HepG2 (cell line): ENCODE results near the gene C2orf81. TPM values are rescaled to one million over a fixed set of nuclear protein-coding genes. Genes with fewer than 3 reads are reported as not detected.
A peak's percentile ranks its signal among the peaks of the same experiment; 100 is the strongest.

Experiments used
- GATAD2A ChIP-seq: IDR thresholded peaks from 2 replicates; pipeline ENCODE4 v1.6.1; 2016
- HCFC1 ChIP-seq: fragments of 150-350 bp; IDR thresholded peaks from 2 replicates; pipeline ENCODE4 v1.6.1; 2014; ENCODE audit warnings: low read depth, low read length
- HOXA9 ChIP-seq: sonication (generic); formaldehyde crosslinking; IDR thresholded peaks from 2 replicates; pipeline ENCODE4 v1.8.1; 2022; ENCODE audit warnings: missing genetic modification reagents, mild to moderate bottlenecking, moderate library complexity, borderline replicate concordance
- KMT2A ChIP-seq: sonication (generic); formaldehyde crosslinking; IDR thresholded peaks from 2 replicates; pipeline ENCODE4 v1.4.0; 2020; ENCODE audit warnings: missing genetic modification reagents
- MAFF ChIP-seq: IDR thresholded peaks from 2 replicates; pipeline ENCODE4 v1.6.1; 2011; ENCODE audit warnings: low read depth, low read length, improper control_type of control experiment
- SMC3 ChIP-seq: IDR thresholded peaks from 2 replicates; pipeline ENCODE4 v1.6.1; 2011; ENCODE audit warnings: low read length, improper control_type of control experiment
- ZBTB38 ChIP-seq: sonication (generic); formaldehyde crosslinking; IDR thresholded peaks from 2 replicates; pipeline ENCODE4 v1.5.1; 2020; ENCODE audit warnings: mild to moderate bottlenecking, missing genetic modification reagents
- ZFY ChIP-seq: sonication (generic); formaldehyde crosslinking; IDR thresholded peaks from 2 replicates; pipeline ENCODE4 v1.4.0; 2020; ENCODE audit warnings: missing genetic modification reagents
- ZNF160 ChIP-seq: sonication (generic); formaldehyde crosslinking; IDR thresholded peaks from 2 replicates; pipeline ENCODE4 v1.8.0; 2022; ENCODE audit warnings: mild to moderate bottlenecking, inconsistent platforms, missing genetic modification reagents
- ZNF670 ChIP-seq: sonication (generic); formaldehyde crosslinking; IDR thresholded peaks from 2 replicates; pipeline ENCODE4 v1.8.0; 2022; ENCODE audit warnings: mild to moderate bottlenecking, missing genetic modification reagents, borderline replicate concordance
- ZNF674 ChIP-seq: sonication (generic); formaldehyde crosslinking; IDR thresholded peaks from 2 replicates; pipeline ENCODE4 v1.5.0; 2020; ENCODE audit warnings: low read depth, mild to moderate bottlenecking, missing genetic modification reagents
- polyA plus RNA-seq, 8 experiments: library from polyadenylated mRNA; depleted of rRNA in 3 of 8; stranded (reverse) in 7 of 8; unstranded in 1 of 8; fragments of >200 nt; fragmentation: Illumina TruSeq in 4 of 8; extraction: Trizol in 4 of 8; gene quantifications; 2 replicates each; pipeline versions ENCODE4 v1.2.1 to v1.2.3, GENCODE V29; 2011 to 2016; ENCODE audit warnings: low read depth in 4 of 8, missing spikeins in 1 of 8, mixed read lengths in 1 of 8; ENCODE audit not compliant: insufficient read depth in 1 of 8
- total RNA-seq, 5 experiments: library from RNA; depleted of rRNA; stranded (reverse); fragments of >200 nt; fragmentation: Illumina TruSeq; extraction: Trizol; gene quantifications; 2 replicates each; pipeline ENCODE4 v1.2.3, GENCODE V29; 2016; ENCODE audit warnings: low read depth in 1 of 5
- TF ChIP-seq, protein P1 (sequence below): sonication (generic); formaldehyde crosslinking; conservative IDR thresholded peaks from 2 replicates; pipeline ENCODE4 v1.8.0; 2022; ENCODE audit warnings: mild to moderate bottlenecking, moderate library complexity, missing genetic modification reagents
- TF ChIP-seq, protein P2 (sequence below): IDR thresholded peaks from 2 replicates; pipeline ENCODE4 v1.6.1; 2018; ENCODE audit warnings: missing genetic modification reagents
- TF ChIP-seq, protein P3 (sequence below): sonication (generic); formaldehyde crosslinking; conservative IDR thresholded peaks from 2 replicates; pipeline ENCODE4 v1.8.0; 2022; ENCODE audit warnings: low read depth, missing genetic modification reagents
- TF ChIP-seq, protein P4 (sequence below): sonication (generic); formaldehyde crosslinking; IDR thresholded peaks from 2 replicates; pipeline ENCODE4 v1.5.0; 2020; ENCODE audit warnings: mild to moderate bottlenecking, low read depth, missing genetic modification reagents, borderline replicate concordance
- TF ChIP-seq, protein P5 (sequence below): sonication (generic); formaldehyde crosslinking; IDR thresholded peaks from 2 replicates; pipeline ENCODE4 v1.5.0; 2020; ENCODE audit warnings: missing genetic modification reagents
- TF ChIP-seq, protein P6 (sequence below): sonication (generic); formaldehyde crosslinking; IDR thresholded peaks from 2 replicates; pipeline ENCODE4 v1.9.0; 2021; ENCODE audit warnings: missing genetic modification reagents, borderline replicate concordance
- TF ChIP-seq, protein P7 (sequence below): sonication (generic); formaldehyde crosslinking; IDR thresholded peaks from 2 replicates; pipeline ENCODE4 v1.4.0; 2020; ENCODE audit warnings: missing genetic modification reagents; ENCODE audit errors: not compliant biosample characterization

Gene C2orf81
- total and polyA plus RNA-seq, 2 of the 13 experiments (the other 11 are each of a cell fraction or from before 2014, with no cell fraction given) = 0.15 to 0.17 TPM

DNA sequence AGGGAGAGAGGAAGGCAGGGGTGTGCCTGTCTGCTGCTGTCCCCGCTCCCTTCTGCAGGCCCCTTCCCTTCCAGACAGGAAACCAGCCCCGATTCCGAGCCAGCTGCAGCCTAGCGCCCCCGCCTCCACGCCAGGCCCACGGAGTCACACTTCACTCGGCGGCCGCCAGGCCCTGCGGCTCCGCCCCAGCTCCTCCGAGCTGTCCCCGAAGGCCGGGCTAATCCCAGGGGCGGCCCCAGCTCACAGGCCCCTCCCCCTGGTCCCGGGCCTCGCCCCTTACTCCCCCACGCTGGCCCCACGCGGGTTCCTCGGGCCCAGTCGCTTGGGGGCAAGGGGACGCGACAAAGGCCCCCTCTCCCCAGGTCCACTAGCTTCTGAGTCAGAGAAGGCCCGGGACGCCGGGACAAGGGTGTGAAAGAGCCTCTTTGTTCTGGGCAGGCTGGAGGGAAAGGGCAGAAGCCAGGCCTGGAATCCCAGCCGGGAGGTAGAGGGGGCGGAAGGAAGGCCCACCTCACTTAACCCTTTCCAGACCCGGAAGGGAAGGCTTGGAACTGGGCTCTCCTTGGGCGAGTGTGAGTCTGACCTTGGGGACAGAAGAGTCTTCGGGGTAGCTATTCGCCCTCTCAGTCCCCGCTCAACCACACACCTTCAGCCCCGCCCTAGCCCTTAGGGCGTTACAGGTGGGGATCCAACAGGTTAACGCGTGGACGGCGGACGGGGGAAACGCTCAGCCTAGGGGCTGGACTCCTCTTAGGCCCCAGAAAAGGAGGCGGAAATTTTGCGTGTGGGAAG is 19.2 kb upstream of the C2orf81 start (continued):
- TF ChIP-seq, protein P1, sequence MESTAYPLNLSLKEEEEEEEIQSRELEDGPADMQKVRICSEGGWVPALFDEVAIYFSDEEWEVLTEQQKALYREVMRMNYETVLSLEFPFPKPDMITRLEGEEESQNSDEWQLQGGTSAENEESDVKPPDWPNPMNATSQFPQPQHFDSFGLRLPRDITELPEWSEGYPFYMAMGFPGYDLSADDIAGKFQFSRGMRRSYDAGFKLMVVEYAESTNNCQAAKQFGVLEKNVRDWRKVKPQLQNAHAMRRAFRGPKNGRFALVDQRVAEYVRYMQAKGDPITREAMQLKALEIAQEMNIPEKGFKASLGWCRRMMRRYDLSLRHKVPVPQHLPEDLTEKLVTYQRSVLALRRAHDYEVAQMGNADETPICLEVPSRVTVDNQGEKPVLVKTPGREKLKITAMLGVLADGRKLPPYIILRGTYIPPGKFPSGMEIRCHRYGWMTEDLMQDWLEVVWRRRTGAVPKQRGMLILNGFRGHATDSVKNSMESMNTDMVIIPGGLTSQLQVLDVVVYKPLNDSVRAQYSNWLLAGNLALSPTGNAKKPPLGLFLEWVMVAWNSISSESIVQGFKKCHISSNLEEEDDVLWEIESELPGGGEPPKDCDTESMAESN (CRISPR knock-in tag) = peak; percentile 60; the same call in 1 of the 2 replicates
- TF ChIP-seq ZFY (CRISPR knock-in tag) = peak; percentile 95
- 0 out of 2 replicates have a peak, but pooled peaks have one; percentile 48 for TF ChIP-seq ZNF670 (CRISPR knock-in tag)
- peak; percentile 73; the same call in 1 of the 2 replicates for TF ChIP-seq KMT2A (CRISPR knock-in tag)
- TF ChIP-seq, protein P2, sequence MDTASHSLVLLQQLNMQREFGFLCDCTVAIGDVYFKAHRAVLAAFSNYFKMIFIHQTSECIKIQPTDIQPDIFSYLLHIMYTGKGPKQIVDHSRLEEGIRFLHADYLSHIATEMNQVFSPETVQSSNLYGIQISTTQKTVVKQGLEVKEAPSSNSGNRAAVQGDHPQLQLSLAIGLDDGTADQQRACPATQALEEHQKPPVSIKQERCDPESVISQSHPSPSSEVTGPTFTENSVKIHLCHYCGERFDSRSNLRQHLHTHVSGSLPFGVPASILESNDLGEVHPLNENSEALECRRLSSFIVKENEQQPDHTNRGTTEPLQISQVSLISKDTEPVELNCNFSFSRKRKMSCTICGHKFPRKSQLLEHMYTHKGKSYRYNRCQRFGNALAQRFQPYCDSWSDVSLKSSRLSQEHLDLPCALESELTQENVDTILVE = peak; percentile 82; the same call in 1 of the 2 replicates
- TF ChIP-seq, protein P3, sequence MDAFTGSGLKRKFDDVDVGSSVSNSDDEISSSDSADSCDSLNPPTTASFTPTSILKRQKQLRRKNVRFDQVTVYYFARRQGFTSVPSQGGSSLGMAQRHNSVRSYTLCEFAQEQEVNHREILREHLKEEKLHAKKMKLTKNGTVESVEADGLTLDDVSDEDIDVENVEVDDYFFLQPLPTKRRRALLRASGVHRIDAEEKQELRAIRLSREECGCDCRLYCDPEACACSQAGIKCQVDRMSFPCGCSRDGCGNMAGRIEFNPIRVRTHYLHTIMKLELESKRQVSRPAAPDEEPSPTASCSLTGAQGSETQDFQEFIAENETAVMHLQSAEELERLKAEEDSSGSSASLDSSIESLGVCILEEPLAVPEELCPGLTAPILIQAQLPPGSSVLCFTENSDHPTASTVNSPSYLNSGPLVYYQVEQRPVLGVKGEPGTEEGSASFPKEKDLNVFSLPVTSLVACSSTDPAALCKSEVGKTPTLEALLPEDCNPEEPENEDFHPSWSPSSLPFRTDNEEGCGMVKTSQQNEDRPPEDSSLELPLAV (CRISPR knock-in tag) = no peak
- TF ChIP-seq, protein P4, sequence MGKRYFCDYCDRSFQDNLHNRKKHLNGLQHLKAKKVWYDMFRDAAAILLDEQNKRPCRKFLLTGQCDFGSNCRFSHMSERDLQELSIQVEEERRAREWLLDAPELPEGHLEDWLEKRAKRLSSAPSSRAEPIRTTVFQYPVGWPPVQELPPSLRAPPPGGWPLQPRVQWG = no peak
- TF ChIP-seq HCFC1 = no peak
- TF ChIP-seq GATAD2A (CRISPR knock-in tag) = peak; percentile 99
- TF ChIP-seq ZBTB38 (CRISPR knock-in tag) = peak; percentile 91
- TF ChIP-seq, protein P5, sequence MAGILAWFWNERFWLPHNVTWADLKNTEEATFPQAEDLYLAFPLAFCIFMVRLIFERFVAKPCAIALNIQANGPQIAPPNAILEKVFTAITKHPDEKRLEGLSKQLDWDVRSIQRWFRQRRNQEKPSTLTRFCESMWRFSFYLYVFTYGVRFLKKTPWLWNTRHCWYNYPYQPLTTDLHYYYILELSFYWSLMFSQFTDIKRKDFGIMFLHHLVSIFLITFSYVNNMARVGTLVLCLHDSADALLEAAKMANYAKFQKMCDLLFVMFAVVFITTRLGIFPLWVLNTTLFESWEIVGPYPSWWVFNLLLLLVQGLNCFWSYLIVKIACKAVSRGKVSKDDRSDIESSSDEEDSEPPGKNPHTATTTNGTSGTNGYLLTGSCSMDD (CRISPR knock-in tag) = no peak
- no peak for TF ChIP-seq MAFF
- no peak for TF ChIP-seq ZNF674
- peak; percentile 78; the same call in 1 of the 2 replicates for TF ChIP-seq ZNF160 (CRISPR knock-in tag)
- TF ChIP-seq, protein P6, sequence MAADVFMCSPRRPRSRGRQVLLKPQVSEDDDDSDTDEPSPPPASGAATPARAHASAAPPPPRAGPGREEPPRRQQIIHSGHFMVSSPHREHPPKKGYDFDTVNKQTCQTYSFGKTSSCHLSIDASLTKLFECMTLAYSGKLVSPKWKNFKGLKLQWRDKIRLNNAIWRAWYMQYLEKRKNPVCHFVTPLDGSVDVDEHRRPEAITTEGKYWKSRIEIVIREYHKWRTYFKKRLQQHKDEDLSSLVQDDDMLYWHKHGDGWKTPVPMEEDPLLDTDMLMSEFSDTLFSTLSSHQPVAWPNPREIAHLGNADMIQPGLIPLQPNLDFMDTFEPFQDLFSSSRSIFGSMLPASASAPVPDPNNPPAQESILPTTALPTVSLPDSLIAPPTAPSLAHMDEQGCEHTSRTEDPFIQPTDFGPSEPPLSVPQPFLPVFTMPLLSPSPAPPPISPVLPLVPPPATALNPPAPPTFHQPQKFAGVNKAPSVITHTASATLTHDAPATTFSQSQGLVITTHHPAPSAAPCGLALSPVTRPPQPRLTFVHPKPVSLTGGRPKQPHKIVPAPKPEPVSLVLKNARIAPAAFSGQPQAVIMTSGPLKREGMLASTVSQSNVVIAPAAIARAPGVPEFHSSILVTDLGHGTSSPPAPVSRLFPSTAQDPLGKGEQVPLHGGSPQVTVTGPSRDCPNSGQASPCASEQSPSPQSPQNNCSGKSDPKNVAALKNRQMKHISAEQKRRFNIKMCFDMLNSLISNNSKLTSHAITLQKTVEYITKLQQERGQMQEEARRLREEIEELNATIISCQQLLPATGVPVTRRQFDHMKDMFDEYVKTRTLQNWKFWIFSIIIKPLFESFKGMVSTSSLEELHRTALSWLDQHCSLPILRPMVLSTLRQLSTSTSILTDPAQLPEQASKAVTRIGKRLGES (CRISPR knock-in tag) = peak; percentile 85; the same call in 1 of the 2 replicates
- peak; percentile 18; the same call in 1 of the 2 replicates for TF ChIP-seq HOXA9 (CRISPR knock-in tag)
- TF ChIP-seq, protein P7, sequence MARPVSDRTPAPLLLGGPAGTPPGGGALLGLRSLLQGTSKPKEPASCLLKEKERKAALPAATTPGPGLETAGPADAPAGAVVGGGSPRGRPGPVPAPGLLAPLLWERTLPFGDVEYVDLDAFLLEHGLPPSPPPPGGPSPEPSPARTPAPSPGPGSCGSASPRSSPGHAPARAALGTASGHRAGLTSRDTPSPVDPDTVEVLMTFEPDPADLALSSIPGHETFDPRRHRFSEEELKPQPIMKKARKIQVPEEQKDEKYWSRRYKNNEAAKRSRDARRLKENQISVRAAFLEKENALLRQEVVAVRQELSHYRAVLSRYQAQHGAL (CRISPR knock-in tag) = no peak
- no peak; the same call in 1 of the 2 replicates for TF ChIP-seq SMC3
